KMS-11 (cell line): Measurements from ENCODE around the gene CEP128.

Experiments used
- H2AFZ ChIP-seq: fragments of 200-600 bp; sonication (generic); 2 replicates; pipeline ENCODE4 v1.6.1; 2016; ENCODE audit warnings: antibody characterized with exemption, mixed run types, low read depth
- H3K27ac ChIP-seq: fragments of 200-600 bp; sonication (generic); 2 replicates; pipeline ENCODE4 v1.6.1; 2016; ENCODE audit warnings: mild to moderate bottlenecking, mixed run types
- H3K27me3 ChIP-seq: fragments of 200-600 bp; sonication (generic); 2 replicates; pipeline ENCODE4 v1.6.1; 2017; ENCODE audit warnings: mild to moderate bottlenecking, low read depth, mixed run types, moderate library complexity; ENCODE audit not compliant: insufficient read depth
- H3K36me3 ChIP-seq: fragments of 200-600 bp; sonication (generic); 2 replicates; pipeline ENCODE4 v1.6.1; 2017; ENCODE audit warnings: mild to moderate bottlenecking, mixed run types; ENCODE audit not compliant: insufficient read depth
- H3K4me1 ChIP-seq: fragments of 200-600 bp; sonication (generic); 2 replicates; pipeline ENCODE4 v1.6.1; 2016; ENCODE audit warnings: mild to moderate bottlenecking, low read depth, mixed run types; ENCODE audit not compliant: poor library complexity, severe bottlenecking
- H3K4me2 ChIP-seq: fragments of 200-600 bp; sonication (generic); 2 replicates; pipeline ENCODE4 v1.7.0; 2016; ENCODE audit warnings: mild to moderate bottlenecking, mixed run types
- H3K4me3 ChIP-seq: fragments of 200-600 bp; sonication (generic); IDR thresholded peaks from 2 replicates; pipeline ENCODE4 v1.6.1; 2017; ENCODE audit warnings: low read depth, low read length, mixed read lengths; ENCODE audit not compliant: insufficient read depth
- H3K79me2 ChIP-seq: fragments of 200-600 bp; sonication (generic); 2 replicates; pipeline ENCODE4 v1.6.1; 2016; ENCODE audit warnings: low read depth, mixed run types; ENCODE audit not compliant: insufficient read depth
- H3K9ac ChIP-seq: fragments of 200-600 bp; sonication (generic); 2 replicates; pipeline ENCODE4 v1.6.1; 2016; ENCODE audit warnings: mild to moderate bottlenecking, mixed run types
- H4K20me1 ChIP-seq: fragments of 200-600 bp; sonication (generic); 2 replicates; pipeline ENCODE4 v1.6.1; 2016; ENCODE audit warnings: mild to moderate bottlenecking, mixed run types; ENCODE audit not compliant: insufficient read depth
- TF ChIP-seq, protein P1 (sequence below): fragments of 200-600 bp; sonication (generic); conservative IDR thresholded peaks from 2 replicates; pipeline ENCODE4 v1.6.1; 2017; ENCODE audit warnings: low read depth, mild to moderate bottlenecking, antibody characterized with exemption, low read length, moderate library complexity, mixed read lengths

The CEP128 gene

DNA sequence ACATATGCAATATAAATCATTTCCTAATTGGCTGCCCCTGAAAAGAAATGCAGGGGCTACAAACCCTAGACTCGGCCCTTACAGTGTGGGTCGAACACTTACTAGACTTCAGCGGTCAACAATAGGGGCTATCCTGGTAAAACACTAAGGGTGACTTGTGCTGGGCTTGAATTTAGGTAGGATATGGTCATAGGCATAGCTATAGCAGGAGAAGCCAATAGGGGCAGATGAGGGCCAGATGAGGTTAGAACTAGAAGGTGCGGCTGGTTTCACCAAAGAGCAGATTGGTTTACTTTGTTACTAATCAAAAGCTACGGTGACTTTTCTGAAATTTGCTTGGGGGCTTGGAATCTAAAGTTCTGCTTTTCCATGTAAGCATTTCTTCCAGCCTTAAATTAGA, 447.9 kb downstream of the CEP128 start:
- no peak overlapping the region for H3K27ac ChIP-seq
- H3K79me2 ChIP-seq = no peaks in the 10 kb centered on the region
- no peaks in the 10 kb centered on the region for H3K36me3 ChIP-seq
- peaks cover 5% of the 10 kb centered on the region for H3K4me1 ChIP-seq
- TF ChIP-seq, protein P1, sequence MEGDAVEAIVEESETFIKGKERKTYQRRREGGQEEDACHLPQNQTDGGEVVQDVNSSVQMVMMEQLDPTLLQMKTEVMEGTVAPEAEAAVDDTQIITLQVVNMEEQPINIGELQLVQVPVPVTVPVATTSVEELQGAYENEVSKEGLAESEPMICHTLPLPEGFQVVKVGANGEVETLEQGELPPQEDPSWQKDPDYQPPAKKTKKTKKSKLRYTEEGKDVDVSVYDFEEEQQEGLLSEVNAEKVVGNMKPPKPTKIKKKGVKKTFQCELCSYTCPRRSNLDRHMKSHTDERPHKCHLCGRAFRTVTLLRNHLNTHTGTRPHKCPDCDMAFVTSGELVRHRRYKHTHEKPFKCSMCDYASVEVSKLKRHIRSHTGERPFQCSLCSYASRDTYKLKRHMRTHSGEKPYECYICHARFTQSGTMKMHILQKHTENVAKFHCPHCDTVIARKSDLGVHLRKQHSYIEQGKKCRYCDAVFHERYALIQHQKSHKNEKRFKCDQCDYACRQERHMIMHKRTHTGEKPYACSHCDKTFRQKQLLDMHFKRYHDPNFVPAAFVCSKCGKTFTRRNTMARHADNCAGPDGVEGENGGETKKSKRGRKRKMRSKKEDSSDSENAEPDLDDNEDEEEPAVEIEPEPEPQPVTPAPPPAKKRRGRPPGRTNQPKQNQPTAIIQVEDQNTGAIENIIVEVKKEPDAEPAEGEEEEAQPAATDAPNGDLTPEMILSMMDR = no peak
- no peak overlapping the region for H2AFZ ChIP-seq
- no peaks in the 10 kb centered on the region for H4K20me1 ChIP-seq
- no peak overlapping the region for H3K4me3 ChIP-seq
- H3K4me2 ChIP-seq = no peak overlapping the region
- no peak overlapping the region for H3K9ac ChIP-seq
- H3K27me3 ChIP-seq = no peaks in the 10 kb centered on the region

DNA sequence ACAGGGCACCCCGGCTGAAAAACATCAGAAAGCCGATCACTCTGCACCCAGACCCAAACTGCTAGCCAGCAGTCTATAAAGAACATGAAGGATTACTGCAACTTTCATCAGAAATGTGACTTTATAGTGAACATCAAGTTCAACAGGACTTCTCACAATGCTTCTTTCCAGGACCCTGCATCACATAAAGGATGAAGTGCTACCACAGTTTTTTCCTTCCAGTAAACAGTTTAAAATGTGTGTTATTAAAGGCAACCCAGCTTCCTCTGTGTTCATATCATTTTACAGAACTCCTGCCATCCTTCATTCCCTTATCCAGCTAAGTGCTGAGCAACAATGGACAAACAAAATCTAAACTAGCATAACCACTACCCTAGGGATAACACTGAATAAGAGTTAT, 449.9 kb downstream of the CEP128 start:
- no peak overlapping the region for H3K4me3 ChIP-seq
- no peaks in the 10 kb centered on the region for H3K36me3 ChIP-seq
- H4K20me1 ChIP-seq = no peaks in the 10 kb centered on the region
- H3K4me1 ChIP-seq = peaks cover 5% of the 10 kb centered on the region
- H3K27ac ChIP-seq = no peak overlapping the region
- no peaks in the 10 kb centered on the region for H3K79me2 ChIP-seq
- H3K27me3 ChIP-seq = no peaks in the 10 kb centered on the region
- H3K9ac ChIP-seq = no peak overlapping the region
- no peak overlapping the region for H2AFZ ChIP-seq
- no peak overlapping the region for H3K4me2 ChIP-seq
- TF ChIP-seq, protein P1 = no peak

DNA sequence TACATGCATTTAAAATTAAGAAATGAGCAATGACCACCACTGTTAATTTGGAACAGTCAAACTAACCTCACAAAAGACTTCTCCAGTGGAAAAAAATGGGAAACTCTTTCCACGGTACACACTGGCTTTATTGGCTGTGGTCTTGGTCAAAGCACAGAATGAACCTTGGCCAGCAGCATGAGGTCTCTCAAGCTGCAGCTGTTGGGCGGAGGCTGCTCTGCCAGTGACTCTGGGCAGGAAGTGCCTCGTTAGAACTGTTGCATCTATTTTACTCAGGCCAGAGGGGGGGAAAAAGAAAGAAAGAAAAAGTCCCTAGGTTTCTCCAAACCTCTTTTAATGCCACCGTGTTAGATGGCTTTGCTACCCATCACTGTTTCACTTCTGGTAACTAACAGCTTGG, 450.4 kb downstream of the CEP128 start:
- TF ChIP-seq, protein P1 = no peak
- Histone ChIP-seq H3K9ac (no peak overlapping the region), H3K79me2 (no peaks in the 10 kb centered on the region), H3K4me1 (peaks cover 5% of the 10 kb centered on the region), H3K36me3 (no peaks in the 10 kb centered on the region), H3K27ac (no peak overlapping the region), H2AFZ (no peak overlapping the region), H3K27me3 (no peaks in the 10 kb centered on the region), H4K20me1 (no peaks in the 10 kb centered on the region), H3K4me3 (no peak overlapping the region), H3K4me2 (no peak overlapping the region)

DNA sequence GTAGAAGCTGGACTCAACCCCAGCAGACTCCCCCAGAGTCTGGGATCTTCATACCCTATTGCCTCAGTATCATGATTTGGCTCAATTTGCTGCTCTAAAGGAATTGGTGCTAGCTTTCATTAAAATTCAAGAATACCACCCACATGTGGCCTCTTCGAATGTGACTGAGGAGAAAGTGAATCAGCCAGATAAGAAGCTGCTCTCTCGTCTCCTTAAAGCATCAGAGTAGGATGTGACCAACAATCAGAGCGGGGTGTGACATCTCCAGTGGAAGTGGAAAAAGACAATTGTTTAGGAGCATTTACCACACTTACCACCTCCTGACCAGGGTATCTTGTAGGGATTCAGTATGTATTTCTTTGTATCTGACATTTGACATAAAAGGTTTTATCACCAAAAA, 452.0 kb downstream of the CEP128 start:
- H3K4me2 ChIP-seq = no peak overlapping the region
- H4K20me1 ChIP-seq = no peaks in the 10 kb centered on the region
- no peak overlapping the region for H3K4me3 ChIP-seq
- TF ChIP-seq, protein P1 = no peak
- no peaks in the 10 kb centered on the region for H3K36me3 ChIP-seq
- no peak overlapping the region for H3K27ac ChIP-seq
- peaks cover 5% of the 10 kb centered on the region for H3K4me1 ChIP-seq
- H3K27me3 ChIP-seq = no peaks in the 10 kb centered on the region
- H3K9ac ChIP-seq = no peak overlapping the region
- H3K79me2 ChIP-seq = no peaks in the 10 kb centered on the region
- no peak overlapping the region for H2AFZ ChIP-seq

DNA sequence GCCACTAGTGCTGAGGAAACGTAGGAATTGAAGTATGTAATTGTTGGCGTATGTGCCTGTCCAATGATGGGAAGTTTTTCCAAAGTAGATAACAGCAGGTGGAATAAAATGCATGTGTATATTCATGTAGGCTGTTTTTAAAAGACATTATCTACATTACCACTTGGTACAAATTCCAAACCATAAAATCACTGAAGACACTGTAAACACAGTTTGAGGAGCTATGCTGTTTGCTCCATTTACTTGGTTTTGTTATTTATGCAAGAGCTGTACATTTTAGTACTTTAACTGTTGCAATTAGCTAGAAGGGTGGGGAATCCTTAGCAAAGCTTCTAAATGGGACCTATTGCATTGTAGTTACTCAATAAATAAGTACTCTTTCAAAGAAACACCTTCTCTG, 455.8 kb downstream of the CEP128 start:
- Histone ChIP-seq H3K4me3 (no peak overlapping the region), H3K36me3 (no peaks in the 10 kb centered on the region), H3K4me2 (no peak overlapping the region), H3K9ac (no peak overlapping the region), H3K27ac (no peak overlapping the region), H3K27me3 (no peaks in the 10 kb centered on the region), H4K20me1 (no peaks in the 10 kb centered on the region), H2AFZ (no peak overlapping the region), H3K79me2 (no peaks in the 10 kb centered on the region), H3K4me1 (no peaks in the 10 kb centered on the region)
- TF ChIP-seq, protein P1 = no peak
